Astrocyte (in vitro differentiated cells and primary cell): ENCODE measurements around the gene MXD1. TPM values are rescaled to one million over a fixed set of nuclear protein-coding genes. Genes with fewer than 3 reads are reported as not detected.

Experiments used
- DNase-seq: peaks from one replicate; pipeline ENCODE4 v3.0.0-alpha.2; 2010; ENCODE audit warnings: low read depth
- FAIRE-seq: peaks from 2 replicates; lab custom pipeline; 2011; peaks lifted over from hg19 to GRCh38; lab: Jason Lieb, UNC
- H2AFZ ChIP-seq: 2 replicates; pipeline ENCODE4 v1.6.0; 2012; ENCODE audit warnings: low read depth, low read length, inconsistent platforms
- H3K27ac ChIP-seq: 2 replicates; pipeline ENCODE4 v1.5.1; 2011; ENCODE audit warnings: low read depth, low read length, inconsistent platforms
- H3K27me3 ChIP-seq: 2 replicates; pipeline ENCODE4 v1.6.0; 2011; ENCODE audit warnings: low read length, inconsistent platforms; ENCODE audit not compliant: insufficient read depth
- H3K36me3 ChIP-seq: 2 replicates; pipeline ENCODE4 v1.5.1; 2011; ENCODE audit warnings: low read length, inconsistent platforms; ENCODE audit not compliant: insufficient read depth
- H3K4me1 ChIP-seq: 2 replicates; pipeline ENCODE4 v1.5.1; 2011; ENCODE audit warnings: low read length, inconsistent platforms; ENCODE audit not compliant: insufficient read depth
- H3K4me2 ChIP-seq: 2 replicates; pipeline ENCODE4 v1.6.0; 2012; ENCODE audit warnings: low read length, inconsistent platforms
- H3K4me3 ChIP-seq: 2 replicates; pipeline ENCODE4 v1.5.1; 2011; ENCODE audit warnings: low read depth, mild to moderate bottlenecking, low read length, inconsistent platforms; ENCODE audit not compliant: insufficient read depth
- H3K79me2 ChIP-seq: 2 replicates; pipeline ENCODE4 v1.6.0; 2012; ENCODE audit warnings: mild to moderate bottlenecking, low read length, inconsistent platforms; ENCODE audit not compliant: insufficient read depth
- H3K9ac ChIP-seq: 2 replicates; pipeline ENCODE4 v1.6.0; 2012; ENCODE audit warnings: mild to moderate bottlenecking, low read length, inconsistent platforms
- H3K9me3 ChIP-seq: 2 replicates; pipeline ENCODE4 v1.5.1; 2012; ENCODE audit warnings: low read depth, mild to moderate bottlenecking, low read length, inconsistent platforms; ENCODE audit not compliant: insufficient read depth
- H4K20me1 ChIP-seq: 2 replicates; pipeline ENCODE4 v1.6.0; 2012; ENCODE audit warnings: low read length, inconsistent platforms; ENCODE audit not compliant: insufficient read depth
- H3K27ac Mint-ChIP-seq: one replicate; pipeline ENCODE4 v1.8.0; 2021; ENCODE audit warnings: mild to moderate bottlenecking, mixed read lengths; ENCODE audit not compliant: unreplicated experiment
- H3K27me3 Mint-ChIP-seq: one replicate; pipeline ENCODE4 v1.8.0; 2021; ENCODE audit warnings: low read depth, mixed read lengths; ENCODE audit not compliant: unreplicated experiment
- H3K36me3 Mint-ChIP-seq: one replicate; pipeline ENCODE4 v1.8.0; 2021; ENCODE audit warnings: low read depth, mixed read lengths; ENCODE audit not compliant: unreplicated experiment
- H3K4me1 Mint-ChIP-seq: one replicate; pipeline ENCODE4 v1.8.0; 2021; ENCODE audit warnings: low read depth, mixed read lengths; ENCODE audit not compliant: unreplicated experiment
- H3K4me3 Mint-ChIP-seq: one replicate; pipeline ENCODE4 v1.8.0; 2021; ENCODE audit warnings: mild to moderate bottlenecking, moderate library complexity, mixed read lengths; ENCODE audit not compliant: unreplicated experiment
- H3K9me3 Mint-ChIP-seq: one replicate; pipeline ENCODE4 v1.8.0; 2021; ENCODE audit warnings: mild to moderate bottlenecking, mixed read lengths; ENCODE audit not compliant: unreplicated experiment
- CTCF ChIP-seq: IDR thresholded peaks from 2 replicates; pipeline ENCODE4 v1.5.1; 2011; ENCODE audit warnings: low read depth, mild to moderate bottlenecking, inconsistent platforms, low read length, moderate library complexity; ENCODE audit not compliant: insufficient read depth
- EZH2 ChIP-seq: IDR thresholded peaks from 2 replicates; pipeline ENCODE4 v1.6.1; 2012; ENCODE audit warnings: mild to moderate bottlenecking, low read length, inconsistent platforms; ENCODE audit not compliant: insufficient read depth
- total RNA-seq: library from RNA; stranded (reverse); gene quantifications from 2 replicates; pipeline ENCODE4 v1.2.1, GENCODE V29; 2021

MXD1 gene
- total RNA-seq, 1 donor from 2014 or later = 29.2 TPM

GRCh38 chr2:69956475-69956979 is 41.6 kb downstream of the MXD1 start:
- H3K9me3 ChIP-seq = no peaks in the 10 kb centered on the region
- no peak for TF ChIP-seq CTCF
- no peak for TF ChIP-seq EZH2
- peaks cover 45% of the 10 kb centered on the region for H3K27me3 Mint-ChIP-seq
- H3K4me1 ChIP-seq = no peaks in the 10 kb centered on the region
- H3K36me3 Mint-ChIP-seq = no peaks in the 10 kb centered on the region
- H4K20me1 ChIP-seq = no peaks in the 10 kb centered on the region
- H3K4me1 Mint-ChIP-seq = no peaks in the 10 kb centered on the region
- H3K27ac ChIP-seq = no peak overlapping the region
- H3K9me3 Mint-ChIP-seq = peaks cover 4% of the 10 kb centered on the region
- H3K4me3 Mint-ChIP-seq = no peak overlapping the region
- H3K9ac ChIP-seq = no peak overlapping the region
- H3K36me3 ChIP-seq = no peaks in the 10 kb centered on the region
- H3K4me3 ChIP-seq = no peak overlapping the region
- H2AFZ ChIP-seq = no peak overlapping the region
- no peak for FAIRE-seq
- H3K27me3 ChIP-seq = peaks cover 9% of the 10 kb centered on the region
- H3K79me2 ChIP-seq = no peaks in the 10 kb centered on the region
- no peak overlapping the region for H3K4me2 ChIP-seq
- no peak for DNase-seq
- no peak overlapping the region for H3K27ac Mint-ChIP-seq

DNA sequence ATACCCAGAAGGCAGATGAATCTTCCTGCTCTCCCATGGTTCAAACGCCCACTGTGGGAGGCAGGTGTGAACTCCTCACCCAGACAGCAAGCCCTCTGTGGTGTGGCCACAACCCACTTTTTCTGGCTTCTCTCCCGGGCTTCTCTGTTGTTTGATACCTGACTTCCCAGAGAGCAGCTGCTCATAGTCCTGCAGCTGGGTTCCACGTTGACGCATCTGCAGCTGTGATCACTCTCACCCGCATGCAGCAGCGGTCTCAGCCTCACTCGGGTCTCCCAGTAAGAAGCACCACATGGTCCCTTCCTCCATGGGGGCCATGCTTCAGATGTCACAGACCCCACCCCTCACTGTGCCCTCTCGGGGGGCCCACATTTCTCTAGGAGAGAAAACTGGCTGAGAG is 43.1 kb downstream of the MXD1 start:
- Histone ChIP-seq H3K9me3 (no peaks in the 10 kb centered on the region), H3K4me1 (no peaks in the 10 kb centered on the region), H3K27ac (no peak overlapping the region), H3K27me3 (peaks cover 9% of the 10 kb centered on the region), H3K79me2 (no peaks in the 10 kb centered on the region), H3K9ac (no peak overlapping the region), H2AFZ (no peak overlapping the region), H4K20me1 (no peaks in the 10 kb centered on the region), H3K36me3 (no peaks in the 10 kb centered on the region), H3K4me3 (no peak overlapping the region), H3K4me2 (no peak overlapping the region)
- Mint-ChIP-seq H3K36me3 (no peaks in the 10 kb centered on the region), H3K4me1 (no peaks in the 10 kb centered on the region), H3K9me3 (peaks cover 4% of the 10 kb centered on the region), H3K27me3 (peaks cover 53% of the 10 kb centered on the region), H3K4me3 (no peak overlapping the region), H3K27ac (no peak overlapping the region)
- DNase-seq (no peak), FAIRE-seq (no peak)
- TF ChIP-seq CTCF (no peak), EZH2 (no peak)

DNA sequence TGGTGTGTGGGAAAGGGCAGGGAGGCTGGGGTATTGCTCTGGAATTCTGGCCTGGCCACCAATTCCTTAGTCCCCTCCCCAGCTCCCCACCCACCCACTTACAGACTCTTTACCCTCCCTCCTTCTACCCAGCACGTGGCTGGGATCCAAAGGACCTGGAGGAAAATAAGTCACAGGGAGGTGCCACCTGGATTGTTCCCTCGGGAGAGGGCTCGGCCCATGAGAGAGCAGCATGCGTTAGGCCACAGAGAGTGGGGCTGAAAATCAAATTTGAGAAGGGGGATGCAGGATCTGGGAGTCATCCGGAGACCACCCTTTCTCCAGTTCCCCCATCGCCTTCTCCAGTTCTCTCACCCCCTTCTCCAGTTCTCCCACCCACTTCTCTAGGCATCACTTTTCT is 43.6 kb downstream of the MXD1 start:
- Mint-ChIP-seq H3K27me3 (peaks cover 53% of the 10 kb centered on the region), H3K27ac (no peak overlapping the region), H3K4me3 (no peak overlapping the region), H3K36me3 (no peaks in the 10 kb centered on the region), H3K9me3 (peaks cover 4% of the 10 kb centered on the region), H3K4me1 (no peaks in the 10 kb centered on the region)
- Histone ChIP-seq H3K4me3 (no peak overlapping the region), H3K4me1 (no peaks in the 10 kb centered on the region), H3K9ac (no peak overlapping the region), H4K20me1 (no peaks in the 10 kb centered on the region), H3K9me3 (no peaks in the 10 kb centered on the region), H3K27ac (no peak overlapping the region), H3K27me3 (peaks cover 9% of the 10 kb centered on the region), H3K36me3 (no peaks in the 10 kb centered on the region), H3K79me2 (no peaks in the 10 kb centered on the region), H2AFZ (no peak overlapping the region), H3K4me2 (no peak overlapping the region)
- DNase-seq (no peak), FAIRE-seq (no peak)
- TF ChIP-seq EZH2 = no peak
